HepG2 (cell line): ENCODE results near the gene PPA2. TPM values are rescaled to one million over a fixed set of nuclear protein-coding genes. Genes with fewer than 3 reads are reported as not detected.

Experiments used
- ATAC-seq: fragments of 200-7000 bp; cut with Tn5 transposase; 3 replicates; pipeline ENCODE4 v1.9.1; 2020; ENCODE audit warnings: mild to moderate bottlenecking, moderate library complexity
- BruUV-seq: library from RNA; stranded (reverse); fragments of 400-500 nt; replicated peaks from 2 replicates; lab custom pipeline; 2021; lab: Mats Ljungman, UMichigan
- CTCF ChIA-PET: fragments of 300-600 bp; formaldehyde crosslinking; extraction: SDS; loops from one replicate; lab custom pipeline; 2021; ENCODE audit warnings: low total read pairs, inconsistent platforms, low intra/inter-chr PET ratio; lab: Yijun Ruan, JAX
- POLR2A ChIA-PET: fragments of 350-600 bp; sonication (Branson Sonifier 250); formaldehyde crosslinking; loops from one replicate; lab custom pipeline; 2020; ENCODE audit warnings: antibody characterized with exemption, inconsistent platforms; lab: Yijun Ruan, JAX
- DNase-seq: peaks from one replicate; pipeline ENCODE4 v3.0.0-alpha.2; 2015; ENCODE audit warnings: low spot score
- FAIRE-seq: peaks from 3 replicates; lab custom pipeline; 2011; peaks lifted over from hg19 to GRCh38; lab: Jason Lieb, UNC
- H2AFZ ChIP-seq: one replicate; pipeline ENCODE4 v1.6.1; 2011; ENCODE audit warnings: low read length, inconsistent platforms
- H3K27ac ChIP-seq: fragments of 300-600 bp; 3 replicates; pipeline ENCODE4 v1.8.0; 2011; ENCODE audit warnings: mixed run types, mild to moderate bottlenecking, mixed read lengths, low read length, inconsistent platforms; ENCODE audit not compliant: insufficient read depth; ENCODE audit errors: extremely low read length
- H3K27me3 ChIP-seq, 2 experiments: fragments of 200-600 bp in 1 of 2; 2 replicates in 1 of 2; 3 replicates in 1 of 2; pipeline versions ENCODE4 v1.6.0 to v1.8.0; 2011; ENCODE audit warnings: low read length in 2 of 2, mild to moderate bottlenecking in 2 of 2, moderate library complexity in 2 of 2, inconsistent platforms in 1 of 2; ENCODE audit not compliant: insufficient read depth in 2 of 2, control insufficient read depth in 1 of 2
- H3K36me3 ChIP-seq, 2 experiments: fragments of 200-600 bp in 1 of 2; replicated peaks in 1 of 2; 2 replicates in 1 of 2; 3 replicates in 1 of 2; pipeline versions ENCODE4 v1.5.1 to v1.8.0; 2011; ENCODE audit warnings: low read length in 2 of 2, inconsistent platforms in 1 of 2; ENCODE audit not compliant: insufficient read depth in 2 of 2, control insufficient read depth in 1 of 2
- H3K4me1 ChIP-seq: 2 replicates; pipeline ENCODE4 v1.5.1; 2012; ENCODE audit warnings: low read length, inconsistent platforms; ENCODE audit not compliant: insufficient read depth
- H3K4me2 ChIP-seq: 2 replicates; pipeline ENCODE4 v1.6.0; 2011; ENCODE audit warnings: low read depth, low read length, inconsistent platforms
- H3K4me3 ChIP-seq, 3 experiments: fragments of 200-600 bp in 1 of 3; sonication (generic), shearing (Covaris generic) in 1 of 3; replicated peaks in 1 of 3; 2 replicates each; pipeline ENCODE4 v1.5.1; 2011 to 2016; ENCODE audit warnings: low read length in 3 of 3, inconsistent platforms in 2 of 3, low read depth in 2 of 3, mild to moderate bottlenecking in 2 of 3, control low read depth in 1 of 3, mixed read lengths in 1 of 3; ENCODE audit not compliant: insufficient read depth in 1 of 3
- H3K79me2 ChIP-seq: one replicate; pipeline ENCODE4 v1.6.1; 2011; ENCODE audit warnings: low read length, inconsistent platforms; ENCODE audit not compliant: insufficient read depth
- H3K9ac ChIP-seq: 2 replicates; pipeline ENCODE4 v1.6.0; 2011; ENCODE audit warnings: mild to moderate bottlenecking, low read depth, low read length, inconsistent platforms; ENCODE audit not compliant: insufficient read depth
- H3K9me3 ChIP-seq: 2 replicates; pipeline ENCODE4 v1.5.1; 2012; ENCODE audit warnings: mild to moderate bottlenecking, low read length
- H4K20me1 ChIP-seq: 2 replicates; pipeline ENCODE4 v1.6.0; 2011; ENCODE audit warnings: inconsistent platforms, mild to moderate bottlenecking, low read length, moderate library complexity; ENCODE audit not compliant: insufficient read depth
- KLF16 ChIP-seq, 2 experiments: sonication (generic) in 1 of 2; formaldehyde crosslinking in 1 of 2; IDR thresholded peaks; 2 replicates each; pipeline versions ENCODE4 v1.6.1 to v1.8.0; 2016 to 2023; ENCODE audit warnings: missing genetic modification reagents in 2 of 2, missing compliant biosample characterization in 1 of 2
- MTF2 ChIP-seq: sonication (generic); formaldehyde crosslinking; IDR thresholded peaks from 2 replicates; pipeline ENCODE4 v1.5.0; 2020; ENCODE audit warnings: missing genetic modification reagents, borderline replicate concordance
- NONO ChIP-seq, 2 experiments: fragments of 450-650 bp in 1 of 2; sonication (generic) in 1 of 2; formaldehyde crosslinking in 1 of 2; IDR thresholded peaks in 1 of 2; conservative IDR thresholded peaks in 1 of 2; 2 replicates each; pipeline versions ENCODE4 v1.6.1 to v1.8.0; 2017 to 2022; ENCODE audit warnings: mild to moderate bottlenecking in 1 of 2, missing genetic modification reagents in 1 of 2, moderate library complexity in 1 of 2
- PCBP1 ChIP-seq: fragments of 200-400 bp; formaldehyde crosslinking; IDR thresholded peaks from 2 replicates; pipeline ENCODE4 v1.6.1; 2017; ENCODE audit warnings: mild to moderate bottlenecking, low read depth, low read length, borderline replicate concordance
- PPARG ChIP-seq: conservative IDR thresholded peaks from 2 replicates; pipeline ENCODE4 v1.6.1; 2016; ENCODE audit warnings: missing biosample characterization, missing genetic modification reagents
- RAD21 ChIP-seq: fragments of 450-650 bp; formaldehyde crosslinking; IDR thresholded peaks from 2 replicates; pipeline ENCODE4 v1.5.0; 2020; ENCODE audit warnings: mild to moderate bottlenecking
- SIN3A ChIP-seq: IDR thresholded peaks from 2 replicates; pipeline ENCODE4 v1.6.1; 2011; ENCODE audit warnings: low read depth, mild to moderate bottlenecking, control low read depth, low read length, borderline replicate concordance
- YY1 ChIP-seq: IDR thresholded peaks from 2 replicates; pipeline ENCODE4 v1.6.1; 2011; ENCODE audit warnings: low read length, low read depth, moderate library complexity, mild to moderate bottlenecking; ENCODE audit not compliant: insufficient read depth, insufficient replicate concordance
- WGBS: methylation state at CpG from one replicate; pipeline ENCODE4 v1.1.6; 2017; ENCODE audit warnings: low lambda C conversion rate; 5-methylcytosine and 5-hydroxymethylcytosine counted together
- in situ Hi-C: cut with HindIII; loops from 2 replicates; pipeline ENCODE4 v1.10.0; 2017; ENCODE audit warnings: low pct_unique_long_range_greater_than_20kb; ENCODE audit not compliant: extremely low pct_ligation_motif_present
- intact Hi-C: fragments of 100-400 bp; cut with micrococcal nuclease; formaldehyde crosslinking; loops from one replicate; pipeline ENCODE4 v1.10.0; 2022; ENCODE audit not compliant: unreplicated experiment
- polyA plus RNA-seq, 8 experiments: library from polyadenylated mRNA; depleted of rRNA in 3 of 8; stranded (reverse) in 7 of 8; unstranded in 1 of 8; fragments of >200 nt; fragmentation: Illumina TruSeq in 4 of 8; extraction: Trizol in 4 of 8; gene quantifications; 2 replicates each; pipeline versions ENCODE4 v1.2.1 to v1.2.3, GENCODE V29; 2011 to 2016; ENCODE audit warnings: low read depth in 4 of 8, missing spikeins in 1 of 8, mixed read lengths in 1 of 8; ENCODE audit not compliant: insufficient read depth in 1 of 8
- total RNA-seq, 5 experiments: library from RNA; depleted of rRNA; stranded (reverse); fragments of >200 nt; fragmentation: Illumina TruSeq; extraction: Trizol; gene quantifications; 2 replicates each; pipeline ENCODE4 v1.2.3, GENCODE V29; 2016; ENCODE audit warnings: low read depth in 1 of 5
- TF ChIP-seq, protein P1 (sequence below): IDR thresholded peaks from 2 replicates; pipeline ENCODE4 v1.6.1; 2016; ENCODE audit warnings: missing compliant biosample characterization, missing genetic modification reagents, borderline replicate concordance
- TF ChIP-seq, protein P2 (sequence below): IDR thresholded peaks from 2 replicates; pipeline ENCODE4 v1.4.0; 2020; ENCODE audit warnings: mild to moderate bottlenecking, missing genetic modification reagents
- TF ChIP-seq, protein P3 (sequence below): sonication (generic); formaldehyde crosslinking; IDR thresholded peaks from 2 replicates; pipeline ENCODE4 v1.5.1; 2020; ENCODE audit warnings: mild to moderate bottlenecking, moderate library complexity, missing genetic modification reagents
- TF ChIP-seq, protein P4 (sequence below): sonication (generic); formaldehyde crosslinking; IDR thresholded peaks from 2 replicates; pipeline ENCODE4 v1.9.0; 2022; ENCODE audit warnings: missing genetic modification reagents, mild to moderate bottlenecking, borderline replicate concordance
- TF ChIP-seq, protein P5 (sequence below): sonication (generic); formaldehyde crosslinking; IDR thresholded peaks from 2 replicates; pipeline ENCODE4 v1.4.0; 2020; ENCODE audit warnings: missing genetic modification reagents

The PPA2 gene
- total and polyA plus RNA-seq, 2 of the 13 experiments (the other 11 are each of a cell fraction or from before 2014, with no cell fraction given) = 44.2 to 70.6 TPM

DNA sequence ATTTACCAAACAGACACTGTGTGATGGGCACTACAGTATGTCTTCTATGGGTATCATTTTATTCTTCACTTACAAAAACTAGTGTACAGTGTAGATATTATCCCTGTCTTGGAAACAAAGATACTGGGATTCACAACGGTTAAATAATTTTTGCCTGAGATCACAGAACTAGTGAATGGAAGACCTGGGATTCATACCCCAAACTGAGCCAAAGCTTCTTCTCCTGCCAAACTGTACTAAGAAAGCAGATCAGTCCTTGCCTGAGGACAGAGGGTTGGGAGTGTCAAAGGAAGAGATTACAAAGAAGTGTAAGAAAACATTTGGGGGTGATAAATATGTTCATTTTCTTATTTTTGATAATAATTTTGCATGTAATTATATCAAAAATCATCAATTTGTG, 43.1 kb downstream of the PPA2 start:
- DNase-seq = no peak
- in situ Hi-C loops = no loop called here
- Histone ChIP-seq H4K20me1 (no peaks in the 10 kb centered on the region), H3K27ac (no peak overlapping the region), H3K79me2 (no peaks in the 10 kb centered on the region), H3K4me2 (no peak overlapping the region), H3K4me3 (no peak overlapping the region), H3K9ac (no peak overlapping the region), H3K4me1 (no peaks in the 10 kb centered on the region), H3K9me3 (peaks cover under 1% of the 10 kb centered on the region; the same call in 1 of the 2 replicates), H3K27me3 (no peaks in the 10 kb centered on the region), H3K36me3 (peaks cover 2 to 5% of the 10 kb centered on the region in 2 experiments; a peak in 4 of 5 replicates), H2AFZ (no peak overlapping the region)
- ChIA-PET POLR2A (no interaction called here), CTCF (no interaction called here)
- ATAC-seq = no peak
- intact Hi-C loops = no loop called here
- no TSS peak for BruUV-seq
- WGBS = 61% methylated on average over 1 of the region's 1 CpG
- no peak for FAIRE-seq
- TF ChIP-seq, protein P1, sequence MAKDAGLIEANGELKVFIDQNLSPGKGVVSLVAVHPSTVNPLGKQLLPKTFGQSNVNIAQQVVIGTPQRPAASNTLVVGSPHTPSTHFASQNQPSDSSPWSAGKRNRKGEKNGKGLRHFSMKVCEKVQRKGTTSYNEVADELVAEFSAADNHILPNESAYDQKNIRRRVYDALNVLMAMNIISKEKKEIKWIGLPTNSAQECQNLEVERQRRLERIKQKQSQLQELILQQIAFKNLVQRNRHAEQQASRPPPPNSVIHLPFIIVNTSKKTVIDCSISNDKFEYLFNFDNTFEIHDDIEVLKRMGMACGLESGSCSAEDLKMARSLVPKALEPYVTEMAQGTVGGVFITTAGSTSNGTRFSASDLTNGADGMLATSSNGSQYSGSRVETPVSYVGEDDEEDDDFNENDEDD (CRISPR knock-in tag) = no peak
- TF ChIP-seq NONO (IDR thresholded peaks at IDR 0.05) (no peak), NONO (CRISPR knock-in tag; conservative IDR thresholded peaks at IDR 0.05) (no peak), PPARG (CRISPR knock-in tag) (no peak), SIN3A (no peak), PCBP1 (no peak), MTF2 (no peak), RAD21 (CRISPR knock-in tag) (no peak), KLF16 (CRISPR knock-in tag; IDR thresholded peaks at IDR 0.05) (no peak), YY1 (no peak)
- TF ChIP-seq, protein P2, sequence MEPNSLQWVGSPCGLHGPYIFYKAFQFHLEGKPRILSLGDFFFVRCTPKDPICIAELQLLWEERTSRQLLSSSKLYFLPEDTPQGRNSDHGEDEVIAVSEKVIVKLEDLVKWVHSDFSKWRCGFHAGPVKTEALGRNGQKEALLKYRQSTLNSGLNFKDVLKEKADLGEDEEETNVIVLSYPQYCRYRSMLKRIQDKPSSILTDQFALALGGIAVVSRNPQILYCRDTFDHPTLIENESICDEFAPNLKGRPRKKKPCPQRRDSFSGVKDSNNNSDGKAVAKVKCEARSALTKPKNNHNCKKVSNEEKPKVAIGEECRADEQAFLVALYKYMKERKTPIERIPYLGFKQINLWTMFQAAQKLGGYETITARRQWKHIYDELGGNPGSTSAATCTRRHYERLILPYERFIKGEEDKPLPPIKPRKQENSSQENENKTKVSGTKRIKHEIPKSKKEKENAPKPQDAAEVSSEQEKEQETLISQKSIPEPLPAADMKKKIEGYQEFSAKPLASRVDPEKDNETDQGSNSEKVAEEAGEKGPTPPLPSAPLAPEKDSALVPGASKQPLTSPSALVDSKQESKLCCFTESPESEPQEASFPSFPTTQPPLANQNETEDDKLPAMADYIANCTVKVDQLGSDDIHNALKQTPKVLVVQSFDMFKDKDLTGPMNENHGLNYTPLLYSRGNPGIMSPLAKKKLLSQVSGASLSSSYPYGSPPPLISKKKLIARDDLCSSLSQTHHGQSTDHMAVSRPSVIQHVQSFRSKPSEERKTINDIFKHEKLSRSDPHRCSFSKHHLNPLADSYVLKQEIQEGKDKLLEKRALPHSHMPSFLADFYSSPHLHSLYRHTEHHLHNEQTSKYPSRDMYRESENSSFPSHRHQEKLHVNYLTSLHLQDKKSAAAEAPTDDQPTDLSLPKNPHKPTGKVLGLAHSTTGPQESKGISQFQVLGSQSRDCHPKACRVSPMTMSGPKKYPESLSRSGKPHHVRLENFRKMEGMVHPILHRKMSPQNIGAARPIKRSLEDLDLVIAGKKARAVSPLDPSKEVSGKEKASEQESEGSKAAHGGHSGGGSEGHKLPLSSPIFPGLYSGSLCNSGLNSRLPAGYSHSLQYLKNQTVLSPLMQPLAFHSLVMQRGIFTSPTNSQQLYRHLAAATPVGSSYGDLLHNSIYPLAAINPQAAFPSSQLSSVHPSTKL = no peak
- TF ChIP-seq, protein P3, sequence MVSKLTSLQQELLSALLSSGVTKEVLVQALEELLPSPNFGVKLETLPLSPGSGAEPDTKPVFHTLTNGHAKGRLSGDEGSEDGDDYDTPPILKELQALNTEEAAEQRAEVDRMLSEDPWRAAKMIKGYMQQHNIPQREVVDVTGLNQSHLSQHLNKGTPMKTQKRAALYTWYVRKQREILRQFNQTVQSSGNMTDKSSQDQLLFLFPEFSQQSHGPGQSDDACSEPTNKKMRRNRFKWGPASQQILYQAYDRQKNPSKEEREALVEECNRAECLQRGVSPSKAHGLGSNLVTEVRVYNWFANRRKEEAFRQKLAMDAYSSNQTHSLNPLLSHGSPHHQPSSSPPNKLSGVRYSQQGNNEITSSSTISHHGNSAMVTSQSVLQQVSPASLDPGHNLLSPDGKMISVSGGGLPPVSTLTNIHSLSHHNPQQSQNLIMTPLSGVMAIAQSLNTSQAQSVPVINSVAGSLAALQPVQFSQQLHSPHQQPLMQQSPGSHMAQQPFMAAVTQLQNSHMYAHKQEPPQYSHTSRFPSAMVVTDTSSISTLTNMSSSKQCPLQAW (CRISPR knock-in tag) = no peak
- TF ChIP-seq, protein P4, sequence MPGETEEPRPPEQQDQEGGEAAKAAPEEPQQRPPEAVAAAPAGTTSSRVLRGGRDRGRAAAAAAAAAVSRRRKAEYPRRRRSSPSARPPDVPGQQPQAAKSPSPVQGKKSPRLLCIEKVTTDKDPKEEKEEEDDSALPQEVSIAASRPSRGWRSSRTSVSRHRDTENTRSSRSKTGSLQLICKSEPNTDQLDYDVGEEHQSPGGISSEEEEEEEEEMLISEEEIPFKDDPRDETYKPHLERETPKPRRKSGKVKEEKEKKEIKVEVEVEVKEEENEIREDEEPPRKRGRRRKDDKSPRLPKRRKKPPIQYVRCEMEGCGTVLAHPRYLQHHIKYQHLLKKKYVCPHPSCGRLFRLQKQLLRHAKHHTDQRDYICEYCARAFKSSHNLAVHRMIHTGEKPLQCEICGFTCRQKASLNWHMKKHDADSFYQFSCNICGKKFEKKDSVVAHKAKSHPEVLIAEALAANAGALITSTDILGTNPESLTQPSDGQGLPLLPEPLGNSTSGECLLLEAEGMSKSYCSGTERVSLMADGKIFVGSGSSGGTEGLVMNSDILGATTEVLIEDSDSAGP (CRISPR knock-in tag) = no peak
- TF ChIP-seq, protein P5, sequence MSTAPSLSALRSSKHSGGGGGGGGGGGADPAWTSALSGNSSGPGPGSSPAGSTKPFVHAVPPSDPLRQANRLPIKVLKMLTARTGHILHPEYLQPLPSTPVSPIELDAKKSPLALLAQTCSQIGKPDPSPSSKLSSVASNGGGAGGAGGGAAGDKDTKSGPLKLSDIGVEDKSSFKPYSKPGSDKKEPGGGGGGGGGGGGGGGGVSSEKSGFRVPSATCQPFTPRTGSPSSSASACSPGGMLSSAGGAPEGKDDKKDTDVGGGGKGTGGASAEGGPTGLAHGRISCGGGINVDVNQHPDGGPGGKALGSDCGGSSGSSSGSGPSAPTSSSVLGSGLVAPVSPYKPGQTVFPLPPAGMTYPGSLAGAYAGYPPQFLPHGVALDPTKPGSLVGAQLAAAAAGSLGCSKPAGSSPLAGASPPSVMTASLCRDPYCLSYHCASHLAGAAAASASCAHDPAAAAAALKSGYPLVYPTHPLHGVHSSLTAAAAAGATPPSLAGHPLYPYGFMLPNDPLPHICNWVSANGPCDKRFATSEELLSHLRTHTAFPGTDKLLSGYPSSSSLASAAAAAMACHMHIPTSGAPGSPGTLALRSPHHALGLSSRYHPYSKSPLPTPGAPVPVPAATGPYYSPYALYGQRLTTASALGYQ = no peak
